WTC11 (cell line): Measurements from ENCODE around the gene CPSF3.

Experiments
- CTCF ChIP-seq: fragments of 200-600 bp; IDR thresholded peaks from 2 replicates; pipeline ENCODE4 v1.8.0; 2022; ENCODE audit warnings: antibody characterized with exemption
- FOXK1 ChIP-seq: sonication (generic); formaldehyde crosslinking; IDR thresholded peaks from 2 replicates; pipeline ENCODE4 v1.8.0; 2022; ENCODE audit warnings: mild to moderate bottlenecking, moderate library complexity, missing genetic modification reagents
- HMGXB4 ChIP-seq: sonication (generic); formaldehyde crosslinking; IDR thresholded peaks from 2 replicates; pipeline ENCODE4 v1.8.1; 2023; ENCODE audit warnings: mild to moderate bottlenecking, moderate library complexity, missing genetic modification reagents
- NR2C2 ChIP-seq: sonication (generic); formaldehyde crosslinking; IDR thresholded peaks from 2 replicates; pipeline ENCODE4 v1.8.0; 2022; ENCODE audit warnings: mild to moderate bottlenecking, missing genetic modification reagents

- no peak for TF ChIP-seq FOXK1 (CRISPR knock-in tag)
- TF ChIP-seq CTCF = no peak
- TF ChIP-seq NR2C2 (CRISPR knock-in tag) = no peak
- no peak for TF ChIP-seq HMGXB4 (CRISPR knock-in tag)
Observed at GRCh38 chr2:9497017-9497416, 73.6 kb downstream of the CPSF3 start.
